ENCODE data around the gene LBR.

The LBR gene

GRCh38 chr1:225442123-225442505, 14.3 kb upstream of the LBR start:
- no peak for DNase-seq

DNA sequence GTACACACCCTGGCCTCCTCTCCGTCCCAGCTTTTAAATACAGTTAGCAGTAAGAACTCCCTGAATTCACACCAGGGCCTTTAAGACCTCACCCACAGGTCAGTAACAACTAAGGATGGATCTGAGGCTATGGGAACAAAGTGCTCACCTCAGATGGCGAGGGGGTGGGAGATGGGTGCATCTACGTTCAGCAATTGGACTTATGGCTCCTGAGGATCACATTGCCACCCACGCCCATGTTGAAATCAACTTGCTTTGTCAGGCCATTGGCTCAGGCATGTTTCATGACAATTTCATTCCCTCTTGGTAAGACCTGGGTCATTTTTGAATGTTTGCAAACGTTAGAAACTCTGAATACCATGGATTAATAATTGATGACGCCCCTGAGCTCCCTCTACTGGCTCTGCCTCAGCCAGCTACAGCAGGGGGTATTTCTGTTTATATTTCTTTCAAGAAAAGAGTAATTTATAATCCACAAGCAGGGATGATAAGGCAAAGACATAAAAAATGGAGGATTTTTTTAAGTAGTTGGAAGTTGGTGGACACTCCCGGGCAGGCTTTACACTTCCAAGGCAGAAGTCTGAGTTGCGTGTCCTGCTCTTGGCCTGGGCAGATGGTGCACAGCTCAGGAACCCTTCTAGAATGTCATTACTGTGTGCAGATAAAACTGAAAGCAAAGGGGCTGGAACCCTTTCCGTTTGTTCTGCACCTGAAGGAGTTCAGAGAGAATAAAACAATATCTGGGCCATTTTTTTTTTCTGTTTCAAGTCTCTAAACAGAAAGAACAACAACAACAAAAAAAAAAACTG, 13.7 kb upstream of the LBR start:
- DNase-seq: no peak

DNA sequence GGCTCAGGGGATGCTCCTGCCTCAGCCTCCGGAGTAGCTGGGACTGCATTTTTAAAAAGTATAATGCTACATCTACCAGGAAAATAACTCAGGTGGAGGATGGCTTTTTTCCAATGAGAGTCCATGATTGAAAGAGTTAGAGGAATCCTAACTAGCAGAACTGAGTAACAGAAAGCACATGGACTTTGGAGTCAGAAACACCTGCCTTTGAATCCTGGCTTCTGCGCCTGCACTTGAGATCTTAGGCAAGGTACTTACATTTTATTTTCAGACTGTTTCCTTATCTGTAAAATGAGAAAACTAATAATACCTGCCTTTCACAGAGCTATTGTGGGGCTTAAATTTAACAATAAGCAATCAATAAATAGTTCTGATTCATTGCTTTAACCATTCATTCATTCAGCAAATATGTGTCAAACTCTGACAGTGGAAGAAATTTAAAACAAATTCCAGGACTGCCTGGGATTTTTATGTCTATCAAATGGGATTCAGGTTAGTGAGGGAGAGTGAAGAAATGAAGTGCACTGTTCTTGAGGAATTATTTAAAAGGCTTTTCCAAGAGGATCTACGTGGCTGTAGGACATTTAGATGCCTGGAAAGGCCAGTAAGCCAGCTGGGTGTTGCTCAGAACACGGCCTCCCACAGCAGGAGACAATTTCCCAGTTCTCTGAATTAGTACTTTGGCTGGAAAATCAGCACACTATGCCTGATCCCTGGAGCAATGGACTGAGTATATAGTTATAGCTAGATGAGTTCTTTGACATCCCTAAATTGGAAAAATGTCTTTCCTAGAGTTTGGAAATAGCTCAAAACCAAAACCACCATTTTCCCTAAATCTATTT, 12.8 kb upstream of the LBR start:
- DNase-seq: no peak

DNA sequence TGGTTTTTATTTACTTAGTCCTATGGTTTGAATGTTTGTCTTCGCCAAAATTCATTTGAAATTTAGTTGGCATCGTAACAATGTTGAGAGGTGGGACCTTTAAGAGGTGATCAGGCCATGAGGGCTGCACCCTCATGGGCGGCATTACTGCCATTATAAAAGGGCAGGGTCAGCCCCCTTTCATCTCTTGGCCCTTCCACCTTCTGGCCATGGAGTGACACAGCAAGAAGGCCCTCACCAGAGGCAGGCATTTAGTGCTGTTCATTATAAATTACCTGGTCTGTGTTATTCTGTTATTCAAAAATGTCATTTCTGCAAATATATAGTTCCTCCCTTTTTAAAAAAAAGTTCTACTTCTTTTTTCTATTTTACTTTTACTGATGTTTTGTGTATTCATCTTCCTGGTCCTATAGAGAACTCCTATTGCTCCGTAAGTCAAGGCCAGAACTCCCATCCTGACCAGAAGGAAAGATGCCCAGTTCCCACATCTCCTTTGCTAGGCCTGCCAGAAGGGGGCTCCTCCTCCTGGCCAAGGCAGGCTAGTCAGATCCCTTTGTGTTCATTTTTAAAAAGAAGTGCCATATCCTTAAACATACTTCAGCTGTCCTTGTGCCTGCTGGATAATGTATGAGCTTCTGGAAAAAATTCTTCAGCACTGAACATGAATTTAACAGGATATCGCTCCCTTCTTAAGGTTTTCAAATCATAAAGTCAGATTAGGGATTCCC, 10.0 kb upstream of the LBR start:
- DNase-seq: no peak

- no peak for DNase-seq
Observed at GRCh38 chr1:225435957-225436392, 8.1 kb upstream of the LBR start.

- no peak for DNase-seq
Observed at GRCh38 chr1:225435487-225435886, 7.6 kb upstream of the LBR start.

GRCh38 chr1:225435076-225435475, 7.2 kb upstream of the LBR start:
- DNase-seq: no peak

DNA sequence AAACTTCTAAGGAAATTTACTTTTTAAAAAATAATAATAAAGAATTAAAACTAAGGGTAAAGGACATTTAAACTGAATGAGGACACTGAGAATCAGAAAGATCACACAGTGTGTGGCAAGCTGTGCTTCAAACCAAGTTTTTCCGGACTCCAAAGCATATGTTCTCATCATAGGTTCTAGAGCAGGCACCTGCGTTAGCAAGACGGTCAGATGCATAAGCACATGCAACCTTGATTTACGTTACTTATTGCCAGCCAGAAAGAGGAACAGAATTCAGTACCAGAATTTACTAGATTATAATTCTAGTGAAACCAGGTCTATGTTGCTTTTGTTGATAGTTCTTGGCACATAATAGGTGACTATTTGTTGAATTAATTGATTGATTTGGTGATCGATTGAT, 6.2 kb upstream of the LBR start:
- no peak for DNase-seq

GRCh38 chr1:225431081-225431863, 3.4 kb upstream of the LBR start:
- no peak for DNase-seq

GRCh38 chr1:225430301-225430700, 2.5 kb upstream of the LBR start:
- DNase-seq: no peak

DNA sequence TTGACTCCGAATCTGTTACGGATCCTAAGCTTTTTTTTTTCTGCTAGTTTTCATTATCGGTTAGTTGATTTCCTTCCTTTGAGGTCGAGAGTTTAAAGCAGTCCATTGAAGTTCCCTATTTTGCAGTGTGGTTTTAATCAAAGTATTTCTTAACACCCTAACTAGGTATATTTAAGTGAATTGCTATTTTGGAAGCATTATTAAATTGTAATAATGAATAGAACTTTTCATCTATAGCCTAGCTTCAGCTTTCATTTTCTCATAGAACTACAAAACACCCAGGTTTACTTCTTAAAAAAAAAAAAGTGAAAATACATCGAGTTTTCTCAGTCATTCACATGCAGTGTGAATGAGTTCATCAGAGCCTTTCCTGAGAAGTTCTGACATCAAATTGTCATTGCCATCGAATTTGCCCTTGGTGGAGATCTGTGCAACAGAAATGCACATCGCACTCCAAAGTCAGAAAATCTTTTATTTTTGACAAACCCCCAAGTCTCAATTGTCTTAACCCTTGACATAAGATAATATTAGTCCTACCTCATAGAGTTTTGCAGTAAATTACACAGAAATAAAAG, 1.1 kb upstream of the LBR start:
- DNase-seq: no peak

- DNase-seq: peak; percentile 92 to 94
Observed at GRCh38 chr1:225428068-225428880, 436 bp upstream of the LBR start.

DNA sequence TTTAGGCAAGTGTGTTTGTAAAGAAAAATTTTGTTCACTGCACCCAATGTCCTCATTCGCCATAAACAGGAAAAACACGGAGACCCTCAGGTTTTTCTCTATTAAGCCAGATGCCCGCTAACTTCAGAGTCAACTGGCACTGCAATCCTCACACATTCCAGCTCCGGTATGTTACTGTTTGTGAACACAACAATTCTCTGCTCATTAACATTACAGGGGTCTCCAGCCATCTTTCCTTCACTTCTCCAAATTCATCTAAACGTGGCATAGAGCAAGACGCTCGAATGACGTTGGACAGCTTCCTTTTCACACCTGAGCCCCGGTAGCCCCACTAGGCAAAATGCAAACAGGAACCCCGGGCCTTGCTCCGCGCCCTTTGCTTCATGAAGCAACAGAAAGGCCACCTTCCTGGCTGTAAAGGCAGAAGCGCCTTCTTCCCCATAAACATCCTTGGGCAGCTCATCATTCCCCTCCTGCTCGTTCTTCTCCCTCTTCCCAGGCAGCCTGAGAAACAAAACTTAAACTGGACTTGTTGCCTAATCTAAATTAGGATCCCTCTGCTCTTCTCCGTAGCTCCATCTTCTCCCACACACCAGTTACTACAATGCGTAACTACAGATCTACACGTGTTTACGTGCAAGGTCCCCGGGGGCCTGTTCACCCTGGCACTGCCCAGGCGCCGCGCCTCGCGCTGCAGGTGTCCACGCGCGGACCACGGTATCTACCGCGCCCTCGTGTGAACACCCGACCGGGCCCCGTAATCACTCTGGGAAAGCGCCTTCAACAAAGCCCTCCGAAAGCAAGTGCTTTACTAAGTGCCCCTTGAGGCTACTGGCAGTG, 1.2 kb downstream of the LBR start:
- peak; percentile 35 to 46 for DNase-seq

- DNase-seq: no peak
Observed at GRCh38 chr1:225425201-225425786, 2.5 kb downstream of the LBR start.

DNA sequence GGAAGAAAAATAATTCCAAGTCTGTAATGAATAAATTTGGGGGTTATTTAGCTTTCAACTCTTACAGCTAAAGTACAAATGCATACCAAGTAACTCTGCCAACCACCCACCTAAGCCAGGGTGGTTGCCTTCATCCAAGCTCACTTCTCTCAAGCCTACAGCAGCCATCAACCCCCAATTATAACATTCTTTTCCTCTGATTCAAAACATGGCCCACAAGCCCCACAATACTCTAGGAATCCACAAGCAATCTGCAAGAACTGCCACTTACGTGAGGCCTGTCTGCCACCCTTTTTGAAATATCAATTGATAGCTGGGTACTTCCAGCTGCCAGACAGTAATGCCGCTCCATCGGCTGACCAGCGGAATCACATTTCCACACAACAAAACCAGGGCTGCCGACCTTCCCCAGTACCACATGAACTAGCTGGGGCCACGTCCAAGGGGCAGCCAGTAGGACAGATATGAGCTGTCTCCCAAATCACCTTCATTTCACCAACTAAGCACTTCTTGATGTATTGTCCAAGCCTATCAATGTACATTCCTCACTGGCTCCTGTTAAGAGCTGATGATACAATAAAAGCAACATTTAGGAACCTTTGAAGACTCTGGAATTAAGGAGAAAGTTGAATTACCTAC, 3.2 kb downstream of the LBR start:
- DNase-seq: no peak

DNA sequence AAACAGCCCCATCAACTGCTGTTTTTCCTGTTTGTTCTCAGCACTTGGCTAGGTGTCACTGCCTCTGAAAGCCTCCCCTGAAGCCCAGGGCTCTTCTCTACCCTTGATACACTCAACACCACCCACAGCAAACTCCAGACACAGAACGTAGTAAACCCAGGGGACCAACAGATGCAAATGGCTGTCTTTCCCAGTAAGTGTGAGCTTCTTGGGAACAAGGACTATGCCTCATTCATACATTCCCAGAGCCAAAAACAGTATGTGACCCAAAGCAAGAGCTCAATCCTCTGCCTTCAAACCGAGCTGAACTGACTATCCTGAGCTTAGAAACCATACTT, 4.4 kb downstream of the LBR start:
- no peak for DNase-seq

DNA sequence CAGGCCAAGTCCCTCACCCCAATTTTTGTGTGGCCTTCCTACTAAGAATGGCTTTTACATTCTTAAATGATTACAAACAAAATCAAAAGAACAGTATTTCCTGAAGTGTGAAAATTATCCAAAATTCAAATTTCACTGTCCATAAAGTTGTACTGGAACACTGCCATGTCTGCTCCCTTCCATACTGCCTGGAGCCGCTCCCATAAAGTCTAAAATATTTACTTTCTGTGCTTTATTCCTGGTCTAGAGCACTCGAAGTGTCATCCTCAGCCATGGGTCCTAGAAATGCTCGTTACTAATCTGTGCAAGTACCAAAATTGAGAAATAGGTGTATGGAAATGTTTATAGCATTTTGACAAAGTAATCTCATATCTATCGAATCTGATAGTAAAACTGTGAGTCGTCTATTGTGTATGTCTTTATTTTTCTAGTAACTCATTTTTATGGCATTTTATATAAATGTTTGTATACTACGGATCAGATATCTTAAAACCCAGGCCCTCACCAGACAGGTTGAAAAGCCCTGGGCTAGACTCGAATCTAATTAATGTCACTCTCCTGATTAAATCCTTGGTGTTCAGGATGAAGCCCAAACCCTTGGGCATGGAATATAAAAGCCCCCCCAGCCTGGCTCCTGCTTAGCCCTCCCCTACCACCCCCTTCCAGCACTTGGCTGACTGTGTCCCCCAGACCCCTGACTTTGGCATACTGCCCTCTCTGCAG, 4.9 kb downstream of the LBR start:
- DNase-seq: no peak

DNA sequence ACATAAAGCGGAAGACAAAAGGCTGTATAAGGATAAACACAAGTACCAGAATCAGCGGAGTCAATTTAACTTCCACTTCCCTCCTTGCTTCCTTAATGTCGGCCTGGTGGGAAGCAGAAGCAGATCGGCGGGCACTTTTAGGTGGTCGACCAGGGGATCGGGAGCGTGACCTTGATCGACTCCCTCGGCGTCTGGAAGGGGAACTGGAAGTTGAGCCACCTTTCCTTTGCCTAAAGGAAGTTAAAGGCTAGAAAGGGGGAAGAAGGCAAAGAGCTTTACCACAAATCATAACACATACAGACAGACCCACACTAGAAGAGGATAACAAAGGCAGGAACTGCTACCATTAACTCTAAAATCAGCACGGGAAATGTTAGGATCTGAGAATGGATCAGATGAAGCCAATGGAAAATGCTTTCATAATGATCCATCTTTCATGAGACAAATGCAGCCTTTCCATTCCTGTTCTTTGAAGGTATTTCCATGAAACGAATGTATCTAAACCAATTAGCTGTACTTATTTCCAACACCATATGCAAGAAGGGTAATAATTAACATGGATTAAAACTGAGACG, 5.7 kb downstream of the LBR start:
- no peak for DNase-seq

DNA sequence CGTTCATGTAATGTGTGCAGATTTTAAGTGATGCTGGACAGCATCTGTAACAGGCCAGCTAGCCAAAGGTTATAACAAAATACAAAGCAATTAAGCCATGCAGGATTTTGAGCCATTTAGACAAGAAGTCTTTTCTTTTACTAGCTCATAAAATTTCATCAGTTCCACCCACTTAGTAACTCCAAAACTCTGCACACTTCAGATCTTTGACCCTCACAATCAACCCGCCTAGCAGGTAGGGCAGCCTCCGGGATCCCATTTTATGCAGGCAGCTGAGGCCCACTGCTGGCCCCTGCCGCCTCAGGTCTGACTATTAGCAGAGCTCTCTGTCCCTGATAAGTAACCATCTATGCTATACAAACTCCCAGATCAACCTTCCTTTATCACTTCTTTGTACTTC, 9.2 kb downstream of the LBR start:
- no peak for DNase-seq
